Peyer's patch (tissue), 4 donors: Measurements from ENCODE around the gene PGM5.
"Not testable (repeated sequence)": the region's sequence is repeated elsewhere in the genome, so short reads cannot be mapped to it uniquely, and the experiment has no call there.

Experiments
- POLR2A ChIP-seq, 2 donors: fragments of 450-650 bp; IDR thresholded peaks; one replicate each; pipeline ENCODE4 v1.5.1; 2017; ENCODE audit warnings: antibody characterized with exemption in 2 of 2, mild to moderate bottlenecking in 2 of 2, moderate library complexity in 2 of 2
- TF ChIP-seq, protein P1 (sequence below), 6 experiments: fragments of 450-650 bp in 4 of 6; fragments of 200-600 bp in 2 of 6; sonication (generic) in 1 of 6; IDR thresholded peaks; one replicate each; pipeline ENCODE4 v1.5.1; 2017 to 2019; ENCODE audit warnings: antibody characterized with exemption in 6 of 6, mild to moderate bottlenecking in 3 of 6, moderate library complexity in 1 of 6

DNA sequence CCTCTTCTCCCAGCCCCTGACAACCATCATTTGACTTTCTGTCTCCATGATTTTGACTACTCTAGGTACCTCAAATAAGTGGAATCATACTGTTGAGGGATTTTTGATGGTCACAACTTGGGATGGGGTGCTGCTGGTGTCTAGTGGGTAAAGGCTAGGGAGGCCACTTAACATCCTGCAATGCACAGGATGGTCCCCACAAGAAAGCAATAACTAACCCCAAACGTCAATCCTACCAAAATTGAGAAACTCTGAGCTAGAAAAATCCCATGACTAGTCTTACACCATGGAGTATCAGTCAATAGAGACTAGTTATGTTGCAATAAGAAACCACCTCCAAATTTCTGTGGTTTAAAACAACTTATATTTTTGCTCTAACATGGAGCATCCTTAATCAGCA lies 24.3 kb upstream of the PGM5 start:
- TF ChIP-seq, protein P1, sequence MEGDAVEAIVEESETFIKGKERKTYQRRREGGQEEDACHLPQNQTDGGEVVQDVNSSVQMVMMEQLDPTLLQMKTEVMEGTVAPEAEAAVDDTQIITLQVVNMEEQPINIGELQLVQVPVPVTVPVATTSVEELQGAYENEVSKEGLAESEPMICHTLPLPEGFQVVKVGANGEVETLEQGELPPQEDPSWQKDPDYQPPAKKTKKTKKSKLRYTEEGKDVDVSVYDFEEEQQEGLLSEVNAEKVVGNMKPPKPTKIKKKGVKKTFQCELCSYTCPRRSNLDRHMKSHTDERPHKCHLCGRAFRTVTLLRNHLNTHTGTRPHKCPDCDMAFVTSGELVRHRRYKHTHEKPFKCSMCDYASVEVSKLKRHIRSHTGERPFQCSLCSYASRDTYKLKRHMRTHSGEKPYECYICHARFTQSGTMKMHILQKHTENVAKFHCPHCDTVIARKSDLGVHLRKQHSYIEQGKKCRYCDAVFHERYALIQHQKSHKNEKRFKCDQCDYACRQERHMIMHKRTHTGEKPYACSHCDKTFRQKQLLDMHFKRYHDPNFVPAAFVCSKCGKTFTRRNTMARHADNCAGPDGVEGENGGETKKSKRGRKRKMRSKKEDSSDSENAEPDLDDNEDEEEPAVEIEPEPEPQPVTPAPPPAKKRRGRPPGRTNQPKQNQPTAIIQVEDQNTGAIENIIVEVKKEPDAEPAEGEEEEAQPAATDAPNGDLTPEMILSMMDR (IDR thresholded peaks at IDR 0.05) = not testable (repeated sequence)
- TF ChIP-seq POLR2A (IDR thresholded peaks at IDR 0.05) = not testable (repeated sequence)
